ENCODE measurements around the gene MYMK. TPM values are rescaled to one million over a fixed set of nuclear protein-coding genes. Genes with fewer than 3 reads are reported as not detected.

MYMK gene, protein sequence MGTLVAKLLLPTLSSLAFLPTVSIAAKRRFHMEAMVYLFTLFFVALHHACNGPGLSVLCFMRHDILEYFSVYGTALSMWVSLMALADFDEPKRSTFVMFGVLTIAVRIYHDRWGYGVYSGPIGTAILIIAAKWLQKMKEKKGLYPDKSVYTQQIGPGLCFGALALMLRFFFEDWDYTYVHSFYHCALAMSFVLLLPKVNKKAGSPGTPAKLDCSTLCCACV
- total RNA-seq (2021; ENCODE audit: unreplicated experiment) (not detected), Bru-seq, nascent RNA (not detected), BruChase-seq, experiment 1, labeled RNA remaining after a 6-hour chase (not detected), BruChase-seq, experiment 2, labeled RNA remaining after a 2-hour chase (not detected)
- not detected in 2 replicates for polyA plus RNA-seq (2012)
- long read RNA-seq = 0 reads

DNA sequence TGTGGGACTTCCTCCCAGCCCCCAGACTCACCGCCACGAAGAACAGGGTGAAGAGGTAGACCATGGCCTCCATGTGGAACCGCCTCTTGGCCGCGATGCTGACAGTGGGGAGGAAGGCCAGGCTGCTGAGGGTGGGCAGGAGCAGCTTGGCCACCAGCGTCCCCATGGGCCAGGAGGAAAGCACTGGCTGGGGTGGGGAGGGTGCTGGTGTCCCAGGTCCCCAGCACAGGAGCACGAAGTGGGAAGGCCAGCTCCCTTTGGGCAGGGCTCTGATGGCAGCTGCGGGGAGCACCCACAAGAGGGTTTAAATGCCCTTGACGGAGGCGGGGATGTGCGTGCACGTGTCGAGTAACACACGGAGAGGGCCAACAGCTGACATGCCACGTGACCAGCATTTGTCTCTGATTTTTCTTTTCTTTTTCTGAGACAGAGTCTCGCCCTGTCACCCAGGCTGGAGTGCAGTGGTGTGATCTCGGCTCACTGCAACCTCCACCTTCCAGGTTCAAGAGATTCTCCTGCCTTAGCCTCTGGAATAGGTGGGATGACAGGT lies at the start of gene MYMK:
TSS of gene MYMK (minus strand) at position 281 of the 550 bp plus-strand sequence. CDS start at position 166, 115 bp downstream.
- Histone ChIP-seq H3K9me2 (ENCODE audit: insufficient read depth) (no peaks in the 10 kb centered on the region), H3K79me2 (ENCODE audit: insufficient read depth, low read length) (no peaks in the 10 kb centered on the region), H3K4me3 (replicated peaks in 1 of 2; ENCODE audit: low read depth in 1 of 2, low read length in 2 of 2) (no peak within 1 kb of the TSS), H3K9ac (ENCODE audit: low read length) (no peak within 1 kb of the TSS), H3K4me2 (ENCODE audit: low read length) (no peak within 1 kb of the TSS), H3K27ac (ENCODE audit: low read depth, low read length) (no peak within 1 kb of the TSS), H3K9me3 (ENCODE audit: control insufficient read depth in 1 of 2, insufficient read depth in 1 of 2, low read depth in 1 of 2, low read length in 2 of 2) (no peaks in the 10 kb centered on the region), H4K20me1 (ENCODE audit: insufficient read depth) (no peaks in the 10 kb centered on the region), H3K27me3 (ENCODE audit: insufficient read depth, low read length) (no peaks in the 10 kb centered on the region), H3K4me1 (ENCODE audit: control insufficient read depth in 1 of 2, insufficient read depth in 2 of 2, low read length in 2 of 2) (peaks cover 8 to 24% of the 10 kb centered on the region in 2 experiments; a peak in 3 of 4 replicates), H3K36me3 (ENCODE audit: control insufficient read depth in 1 of 2, insufficient read depth in 2 of 2, low read length in 2 of 2) (no peaks in the 10 kb centered on the region), H2AFZ (ENCODE audit: low read depth, low read length, poor library complexity, severe bottlenecking) (no peak within 1 kb of the TSS)
- no peak for DNase-seq (ENCODE audit: low read depth, low spot score)
- RAD21 ChIA-PET (ENCODE audit: low non-redundant PET in 1 of 2, low total read pairs in 2 of 2, uncharacterized antibody in 2 of 2, unreplicated experiment in 2 of 2) = no interaction called here
- CTCF ChIA-PET = interaction anchor here (0.7 kb wide), 1 partner anchor 11 kb away, joined by 3 read pairs; no protein-coding TSS in a partner anchor
- no peak for ATAC-seq
- POLR2A ChIA-PET = no interaction called here
- TF ChIP-seq ZFX (IDR thresholded peaks at IDR 0.05) = no peak
- TF ChIP-seq ZNF274 (IDR thresholded peaks at IDR 0.05; ENCODE audit: low read depth, low read length) = no peak
- no peak for TF ChIP-seq SP1 (IDR thresholded peaks at IDR 0.05; ENCODE audit: low read depth)
- TF ChIP-seq TCF7L2 (IDR thresholded peaks at IDR 0.05; ENCODE audit: borderline replicate concordance, extremely low read depth, insufficient read depth, insufficient read length) = no peak
- intact Hi-C loops (cut with micrococcal nuclease) = no loop called here
- BruUV-seq (replicated peaks) = no TSS peak

DNA sequence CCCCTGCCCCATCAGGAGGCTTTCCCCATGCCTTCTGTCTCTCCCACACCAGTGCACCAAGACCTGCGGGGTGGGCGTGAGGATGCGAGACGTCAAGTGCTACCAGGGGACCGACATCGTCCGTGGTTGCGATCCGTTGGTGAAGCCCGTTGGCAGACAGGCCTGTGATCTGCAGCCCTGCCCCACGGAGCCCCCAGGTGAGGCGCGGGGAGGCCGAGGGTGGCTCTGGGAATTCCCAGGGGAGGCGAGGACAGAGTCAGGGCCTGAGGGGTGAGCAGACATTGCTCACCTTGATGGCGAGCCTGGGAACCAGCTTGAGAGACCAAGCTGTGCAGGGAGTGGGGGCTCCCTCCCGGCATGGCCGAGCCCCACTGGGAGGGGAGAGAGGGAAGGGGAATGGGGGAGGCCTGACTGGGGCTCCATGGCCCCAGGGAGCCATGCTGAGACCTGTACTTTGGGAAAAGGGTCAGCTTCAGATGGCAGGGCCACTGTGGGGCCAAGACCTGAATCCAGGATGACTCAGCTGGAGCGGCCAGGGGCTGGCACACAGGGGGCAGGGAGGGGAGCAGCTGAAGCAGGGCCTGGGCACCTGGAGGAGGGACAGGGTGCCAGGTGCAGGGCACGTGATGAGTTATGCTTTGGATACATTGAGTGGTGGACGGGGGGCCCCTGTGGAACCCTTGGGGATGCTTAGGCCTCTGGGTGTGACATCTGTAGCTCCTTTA lies 49.2 kb upstream of the MYMK start:
- no peak overlapping the region for H2AFZ ChIP-seq (ENCODE audit: low read depth, low read length, poor library complexity, severe bottlenecking)
- no peaks in the 10 kb centered on the region for H3K79me2 ChIP-seq (ENCODE audit: insufficient read depth, low read length)
- no peaks in the 10 kb centered on the region for H3K9me3 ChIP-seq (ENCODE audit: control insufficient read depth in 1 of 2, insufficient read depth in 1 of 2, low read depth in 1 of 2, low read length in 2 of 2)
- H3K4me2 ChIP-seq (ENCODE audit: low read length) = no peak overlapping the region
- BruUV-seq (replicated peaks) = no TSS peak
- intact Hi-C loops (cut with micrococcal nuclease) = no loop called here
- DNase-seq (ENCODE audit: low read depth, low spot score) (no peak), ATAC-seq (no peak)
- H3K9me2 ChIP-seq (ENCODE audit: insufficient read depth) = no peaks in the 10 kb centered on the region
- H3K4me3 ChIP-seq (replicated peaks in 1 of 2; ENCODE audit: low read depth in 1 of 2, low read length in 2 of 2) = no peak overlapping the region
- H3K27ac ChIP-seq (ENCODE audit: low read depth, low read length) = no peak overlapping the region
- RAD21 ChIA-PET (ENCODE audit: low non-redundant PET in 1 of 2, low total read pairs in 2 of 2, uncharacterized antibody in 2 of 2, unreplicated experiment in 2 of 2) = no interaction called here
- no peaks in the 10 kb centered on the region for H4K20me1 ChIP-seq (ENCODE audit: insufficient read depth)
- H3K27me3 ChIP-seq (ENCODE audit: insufficient read depth, low read length) = no peaks in the 10 kb centered on the region
- POLR2A ChIA-PET = no interaction called here
- TF ChIP-seq POLR2AphosphoS5 (IDR thresholded peaks at IDR 0.05; ENCODE audit: low read depth, low read length) (no peak), SP1 (IDR thresholded peaks at IDR 0.05; ENCODE audit: low read depth) (no peak), TCF7L2 (IDR thresholded peaks at IDR 0.05; ENCODE audit: borderline replicate concordance, extremely low read depth, insufficient read depth, insufficient read length) (no peak), JUND (IDR thresholded peaks at IDR 0.05) (no peak), ELF1 (IDR thresholded peaks at IDR 0.05; ENCODE audit: borderline replicate concordance, low read depth) (no peak)
- TF ChIP-seq, protein P1, sequence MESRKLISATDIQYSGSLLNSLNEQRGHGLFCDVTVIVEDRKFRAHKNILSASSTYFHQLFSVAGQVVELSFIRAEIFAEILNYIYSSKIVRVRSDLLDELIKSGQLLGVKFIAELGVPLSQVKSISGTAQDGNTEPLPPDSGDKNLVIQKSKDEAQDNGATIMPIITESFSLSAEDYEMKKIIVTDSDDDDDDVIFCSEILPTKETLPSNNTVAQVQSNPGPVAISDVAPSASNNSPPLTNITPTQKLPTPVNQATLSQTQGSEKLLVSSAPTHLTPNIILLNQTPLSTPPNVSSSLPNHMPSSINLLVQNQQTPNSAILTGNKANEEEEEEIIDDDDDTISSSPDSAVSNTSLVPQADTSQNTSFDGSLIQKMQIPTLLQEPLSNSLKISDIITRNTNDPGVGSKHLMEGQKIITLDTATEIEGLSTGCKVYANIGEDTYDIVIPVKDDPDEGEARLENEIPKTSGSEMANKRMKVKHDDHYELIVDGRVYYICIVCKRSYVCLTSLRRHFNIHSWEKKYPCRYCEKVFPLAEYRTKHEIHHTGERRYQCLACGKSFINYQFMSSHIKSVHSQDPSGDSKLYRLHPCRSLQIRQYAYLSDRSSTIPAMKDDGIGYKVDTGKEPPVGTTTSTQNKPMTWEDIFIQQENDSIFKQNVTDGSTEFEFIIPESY (IDR thresholded peaks at IDR 0.05; ENCODE audit: extremely low read depth, insufficient replicate concordance, low read length) = no peak
- TF ChIP-seq, protein P2, sequence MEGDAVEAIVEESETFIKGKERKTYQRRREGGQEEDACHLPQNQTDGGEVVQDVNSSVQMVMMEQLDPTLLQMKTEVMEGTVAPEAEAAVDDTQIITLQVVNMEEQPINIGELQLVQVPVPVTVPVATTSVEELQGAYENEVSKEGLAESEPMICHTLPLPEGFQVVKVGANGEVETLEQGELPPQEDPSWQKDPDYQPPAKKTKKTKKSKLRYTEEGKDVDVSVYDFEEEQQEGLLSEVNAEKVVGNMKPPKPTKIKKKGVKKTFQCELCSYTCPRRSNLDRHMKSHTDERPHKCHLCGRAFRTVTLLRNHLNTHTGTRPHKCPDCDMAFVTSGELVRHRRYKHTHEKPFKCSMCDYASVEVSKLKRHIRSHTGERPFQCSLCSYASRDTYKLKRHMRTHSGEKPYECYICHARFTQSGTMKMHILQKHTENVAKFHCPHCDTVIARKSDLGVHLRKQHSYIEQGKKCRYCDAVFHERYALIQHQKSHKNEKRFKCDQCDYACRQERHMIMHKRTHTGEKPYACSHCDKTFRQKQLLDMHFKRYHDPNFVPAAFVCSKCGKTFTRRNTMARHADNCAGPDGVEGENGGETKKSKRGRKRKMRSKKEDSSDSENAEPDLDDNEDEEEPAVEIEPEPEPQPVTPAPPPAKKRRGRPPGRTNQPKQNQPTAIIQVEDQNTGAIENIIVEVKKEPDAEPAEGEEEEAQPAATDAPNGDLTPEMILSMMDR (IDR thresholded peaks at IDR 0.05 in 2 of 3, conservative IDR thresholded peaks at IDR 0.05 in 1 of 3; ENCODE audit: borderline replicate concordance in 1 of 3, insufficient read depth in 1 of 3, low read depth in 2 of 3, low read length in 2 of 3) = no peak
- TF ChIP-seq, protein P3, sequence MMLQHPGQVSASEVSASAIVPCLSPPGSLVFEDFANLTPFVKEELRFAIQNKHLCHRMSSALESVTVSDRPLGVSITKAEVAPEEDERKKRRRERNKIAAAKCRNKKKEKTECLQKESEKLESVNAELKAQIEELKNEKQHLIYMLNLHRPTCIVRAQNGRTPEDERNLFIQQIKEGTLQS (IDR thresholded peaks at IDR 0.05) = no peak
- TF ChIP-seq, protein P4, sequence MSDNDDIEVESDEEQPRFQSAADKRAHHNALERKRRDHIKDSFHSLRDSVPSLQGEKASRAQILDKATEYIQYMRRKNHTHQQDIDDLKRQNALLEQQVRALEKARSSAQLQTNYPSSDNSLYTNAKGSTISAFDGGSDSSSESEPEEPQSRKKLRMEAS (IDR thresholded peaks at IDR 0.05) = no peak
- H3K9ac ChIP-seq (ENCODE audit: low read length) = no peak overlapping the region
- CTCF ChIA-PET = no interaction called here
- H3K36me3 ChIP-seq (ENCODE audit: control insufficient read depth in 1 of 2, insufficient read depth in 2 of 2, low read length in 2 of 2) = no peaks in the 10 kb centered on the region
- no peaks in the 10 kb centered on the region for H3K4me1 ChIP-seq (ENCODE audit: control insufficient read depth in 1 of 2, insufficient read depth in 2 of 2, low read length in 2 of 2)

Data from HCT116 (cell line).